HG02970 (cell line): ENCODE data around the gene VHLL.

Experiments used
- ATAC-seq: cut with Tn5 transposase; IDR thresholded peaks from one replicate; pipeline ENCODE4 v1.9.1; 2021; ENCODE audit warnings: mild to moderate bottlenecking, moderate library complexity, moderate number of reproducible peaks; ENCODE audit not compliant: unreplicated experiment, low FRiP score

The VHLL gene

DNA sequence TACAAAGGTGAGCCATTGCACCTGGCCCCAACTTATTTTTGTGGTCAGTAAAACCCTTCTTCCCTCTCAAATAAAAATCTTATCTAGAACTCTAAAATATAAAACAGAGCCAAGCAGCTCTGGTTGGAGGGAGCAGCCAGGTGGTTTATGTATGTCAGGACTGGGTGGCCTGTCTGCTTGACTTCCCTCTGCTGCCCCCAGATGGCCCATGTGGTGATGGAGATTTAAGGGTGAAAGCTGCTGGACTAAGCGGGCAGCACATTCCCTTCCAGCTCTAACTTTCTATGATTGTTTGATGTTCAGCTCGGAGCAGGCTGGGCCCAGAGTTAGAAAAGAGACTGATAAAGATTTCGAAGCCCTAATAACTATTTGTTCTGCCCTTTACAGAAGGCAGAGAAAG is 39.3 kb downstream of the VHLL start:
- no peak for ATAC-seq

DNA sequence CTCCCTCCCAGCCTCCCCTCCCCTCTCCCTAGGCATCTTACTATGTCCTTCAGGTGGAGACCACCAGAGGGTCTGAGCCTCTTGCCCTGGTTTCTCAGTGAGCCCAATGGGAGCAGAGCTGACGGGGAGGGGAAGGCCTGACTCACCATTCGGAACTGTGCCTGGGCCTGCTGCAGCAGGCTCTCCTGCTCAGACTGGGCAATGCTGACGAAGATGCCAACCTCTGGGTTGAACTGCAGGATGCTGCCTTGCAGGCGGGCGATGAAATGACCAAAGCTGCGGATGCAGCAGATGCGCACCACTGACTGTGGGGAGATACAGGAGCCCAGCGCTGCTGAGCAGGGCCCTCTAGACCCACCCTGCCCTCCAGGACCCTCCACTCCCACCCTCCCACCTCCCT is 40.2 kb downstream of the VHLL start:
- no peak for ATAC-seq

DNA sequence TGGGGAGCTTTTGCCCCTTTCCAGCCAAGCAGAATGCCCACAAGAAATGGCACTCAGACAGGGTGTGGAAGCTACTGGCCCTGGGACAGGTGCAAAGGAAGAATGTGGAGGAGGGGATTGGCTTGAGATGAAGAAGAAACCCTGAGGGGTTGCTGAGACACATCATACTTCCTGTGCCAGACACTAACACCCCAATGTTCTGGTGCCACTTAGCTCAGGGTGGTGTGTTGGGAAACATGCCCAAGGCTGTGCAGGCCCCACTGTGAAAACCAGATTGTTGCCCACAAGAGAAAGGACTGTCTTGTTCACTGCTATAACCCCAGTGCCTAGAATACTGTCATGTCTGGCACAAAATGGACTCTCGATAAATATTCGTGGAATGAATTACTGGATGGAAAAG is 41.4 kb downstream of the VHLL start:
- ATAC-seq = no peak

GRCh38 chr1:156253634-156254033 is 45.5 kb downstream of the VHLL start:
- no peak for ATAC-seq

DNA sequence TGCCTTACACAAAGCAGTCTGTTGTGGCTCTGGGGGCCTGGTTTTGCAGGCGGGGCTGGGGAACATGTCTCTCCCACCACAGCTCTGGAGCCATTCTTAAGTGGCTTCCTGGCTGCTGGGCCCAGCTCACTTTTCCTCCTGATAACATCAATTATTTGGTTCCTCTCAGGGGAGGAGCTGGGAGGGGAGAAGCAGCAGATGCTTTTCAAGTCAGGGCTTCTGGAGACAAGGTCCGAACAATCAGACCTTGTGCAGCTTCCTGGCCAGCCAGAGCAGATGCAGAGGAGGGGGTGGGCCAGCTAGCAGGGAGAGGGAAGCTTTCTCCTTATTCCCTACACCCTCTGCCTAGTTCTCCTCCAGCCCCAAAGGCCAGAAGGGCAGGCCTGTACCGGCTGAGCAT is 47.6 kb downstream of the VHLL start:
- ATAC-seq = no peak

- ATAC-seq = no peak
Observed at GRCh38 chr1:156249593-156249992, 49.5 kb downstream of the VHLL start.
